Stimulated activated CD4-positive, alpha-beta T cell treated with anti-CD3 and anti-CD28 coated beads, Interleukin-15, amount 100 ng/mL, for 48 hours (primary cell): ENCODE results near the gene ARPC2.
"Not testable (repeated sequence)": the region's sequence is repeated elsewhere in the genome, so short reads cannot be mapped to it uniquely, and the experiment has no call there.

Source experiments
- DNase-seq, 2 donors: peaks; one replicate each; pipeline ENCODE4 v3.0.0-alpha.2; 2020; ENCODE audit warnings: low read depth in 2 of 2

Gene ARPC2

DNA sequence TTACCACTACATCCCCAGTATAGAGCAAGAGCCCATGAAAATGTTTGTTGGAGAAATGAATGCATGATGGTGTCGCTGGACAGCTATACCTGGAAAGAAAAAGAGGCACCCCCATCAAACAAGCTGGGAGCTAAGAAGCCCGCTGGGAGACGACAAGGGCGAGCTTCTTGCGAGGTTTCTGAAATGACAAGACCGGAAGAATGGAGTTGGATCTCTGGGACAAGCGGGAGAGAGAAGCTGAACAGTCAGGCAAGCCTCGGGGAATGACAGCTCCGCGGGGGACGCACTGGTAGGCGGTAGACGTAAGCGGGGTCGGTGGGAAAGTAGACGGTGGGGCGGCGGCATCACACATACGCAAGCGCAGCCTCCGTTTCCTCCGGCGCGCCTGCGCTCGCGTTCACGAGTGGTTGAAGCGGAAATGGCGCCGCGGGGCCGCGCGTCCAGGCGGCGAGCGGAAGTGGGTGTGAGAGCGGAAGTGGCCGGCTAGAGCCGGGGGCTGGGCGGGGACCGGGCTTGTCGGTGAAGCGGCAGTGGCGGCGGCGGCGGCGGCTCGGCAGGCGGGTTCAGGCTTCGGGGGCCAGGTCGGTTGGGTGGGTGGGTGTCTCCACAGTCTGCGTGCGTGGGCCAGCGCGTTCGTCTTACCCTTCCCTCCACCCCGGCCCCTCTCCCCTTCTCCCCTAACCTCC, at the start of gene ARPC2:
ARPC2 (plus strand) TSS at position 516 of the 686 bp plus-strand sequence. CDS start 282 bp downstream, outside the sequence.
- DNase-seq = peak; percentile 86 to 92

GRCh38 chr2:218168016-218168415, 49.0 kb upstream of the ARPC2 start:
- DNase-seq = no peak

DNA sequence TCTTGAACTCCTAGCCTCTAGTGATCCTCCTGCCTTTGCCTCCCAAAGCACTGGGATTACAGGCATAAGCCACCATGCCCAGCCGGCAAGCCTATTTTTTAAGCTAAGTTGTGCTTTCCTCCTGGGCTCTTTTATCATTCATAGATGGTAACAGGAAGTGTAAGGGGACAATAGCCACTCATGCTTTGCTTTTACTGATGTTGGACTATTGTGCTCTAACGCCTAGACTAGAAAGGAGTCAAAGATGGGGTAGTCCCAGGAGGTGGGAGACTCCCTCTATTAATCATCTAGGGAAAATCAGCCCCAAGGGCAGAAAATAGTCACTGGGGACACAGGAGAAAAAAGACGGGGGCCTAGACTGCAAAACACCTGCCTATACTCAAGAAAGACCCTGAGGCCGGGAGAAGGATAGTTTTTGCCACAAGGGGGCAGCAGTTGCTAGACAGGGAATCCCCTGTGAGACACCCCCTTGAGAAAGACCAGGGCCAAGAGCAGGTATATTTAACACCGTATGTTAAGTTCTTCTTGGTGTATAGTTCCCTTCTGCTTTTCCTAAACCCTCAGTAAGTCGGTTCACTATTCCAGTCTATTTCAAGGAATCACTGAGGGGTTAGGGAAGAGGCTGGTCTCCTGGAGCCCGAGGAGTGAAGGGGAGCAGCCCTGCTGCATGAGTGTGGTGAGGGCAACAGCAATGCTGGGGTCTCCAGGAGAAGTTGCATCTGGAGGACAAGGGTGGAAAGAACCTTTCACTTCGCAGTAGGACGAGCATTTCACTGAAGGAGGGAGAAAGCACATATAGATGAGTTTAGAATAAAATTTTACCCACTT, 48.1 kb upstream of the ARPC2 start:
- peak; percentile 37 to 68 for DNase-seq

- no peak for DNase-seq
Observed at GRCh38 chr2:218169757-218170546, 47.0 kb upstream of the ARPC2 start.

GRCh38 chr2:218171744-218172143, 45.2 kb upstream of the ARPC2 start:
- DNase-seq = not testable (repeated sequence)

DNA sequence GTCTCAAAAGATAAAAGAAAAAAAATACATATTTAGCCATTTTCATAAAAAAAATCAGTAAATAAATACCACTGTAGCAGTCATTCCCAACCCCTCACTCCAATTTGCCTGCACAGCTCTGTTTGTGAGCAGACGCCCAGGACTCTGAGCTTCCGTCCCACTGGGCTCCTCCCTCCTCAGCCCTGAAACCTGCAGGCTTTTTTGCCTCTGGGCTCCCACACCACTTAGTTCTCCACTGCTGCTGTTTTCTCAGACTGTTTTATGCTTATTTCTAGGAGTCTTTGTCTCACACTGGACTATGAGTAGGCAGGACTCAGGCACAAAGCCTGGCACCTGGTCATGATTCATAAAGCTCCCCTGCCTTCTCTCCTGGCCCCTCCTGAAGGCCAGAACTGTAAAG, 44.1 kb upstream of the ARPC2 start:
- no peak for DNase-seq

- DNase-seq = no peak
Observed at GRCh38 chr2:218179782-218180181, 37.2 kb upstream of the ARPC2 start.

GRCh38 chr2:218180467-218181114, 36.4 kb upstream of the ARPC2 start:
- no peak for DNase-seq

GRCh38 chr2:218184331-218184730, 32.7 kb upstream of the ARPC2 start:
- DNase-seq = no peak

DNA sequence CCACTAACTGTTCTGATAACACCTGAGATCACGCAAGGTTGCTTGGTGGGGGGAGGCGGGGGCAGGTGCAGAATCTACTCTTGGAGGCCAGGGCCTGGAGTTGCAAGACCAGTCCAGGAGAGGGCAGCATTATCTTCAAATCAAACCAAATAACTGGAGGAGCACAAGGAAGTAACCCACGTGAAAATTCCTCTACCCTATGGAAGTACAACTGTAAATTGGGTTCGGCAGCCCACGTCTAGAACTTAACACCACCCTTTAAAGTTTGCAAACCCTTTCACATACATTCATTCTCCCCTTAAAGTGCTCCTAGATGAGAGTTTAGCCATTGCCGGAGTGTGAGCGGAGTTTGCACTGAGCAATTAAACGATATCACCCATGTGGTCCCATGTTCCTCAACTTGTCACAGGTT, 30.6 kb upstream of the ARPC2 start:
- peak; percentile 52 to 57 for DNase-seq

GRCh38 chr2:218186876-218187275, 30.1 kb upstream of the ARPC2 start:
- no peak for DNase-seq

DNA sequence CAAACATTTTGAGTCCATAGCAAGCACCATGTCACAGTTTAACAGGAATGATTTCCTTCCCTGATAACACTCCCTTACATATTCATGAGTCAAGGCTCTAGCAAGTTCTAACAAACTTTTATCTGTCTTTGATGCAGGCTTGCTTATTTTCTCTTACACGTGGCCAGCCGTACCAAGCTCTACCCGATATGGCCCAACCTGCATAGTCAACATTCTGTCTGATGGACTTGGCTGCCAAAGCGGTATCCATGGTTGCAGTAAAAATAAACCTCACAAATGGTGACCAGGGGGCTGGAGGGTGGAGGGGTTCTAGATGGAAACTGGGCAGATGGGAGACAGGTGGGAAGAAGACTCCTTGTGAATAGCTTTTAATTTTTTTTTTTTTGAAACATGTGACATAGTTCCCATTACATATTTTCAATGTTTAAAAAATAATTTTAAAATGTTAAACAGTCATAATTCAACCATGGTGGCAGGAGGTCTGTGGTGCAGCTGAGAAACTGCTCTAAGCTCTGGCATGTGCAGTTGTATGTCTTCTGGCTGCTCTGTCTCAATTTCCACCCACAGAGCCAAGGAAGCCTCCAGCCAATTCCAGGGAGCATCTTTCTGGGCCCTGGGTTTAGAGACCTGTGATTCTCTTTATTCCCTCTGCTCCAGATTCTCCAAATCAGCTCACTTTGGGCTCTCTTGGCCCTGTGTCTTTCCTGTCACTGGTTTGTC, 29.5 kb upstream of the ARPC2 start:
- DNase-seq = no peak

DNA sequence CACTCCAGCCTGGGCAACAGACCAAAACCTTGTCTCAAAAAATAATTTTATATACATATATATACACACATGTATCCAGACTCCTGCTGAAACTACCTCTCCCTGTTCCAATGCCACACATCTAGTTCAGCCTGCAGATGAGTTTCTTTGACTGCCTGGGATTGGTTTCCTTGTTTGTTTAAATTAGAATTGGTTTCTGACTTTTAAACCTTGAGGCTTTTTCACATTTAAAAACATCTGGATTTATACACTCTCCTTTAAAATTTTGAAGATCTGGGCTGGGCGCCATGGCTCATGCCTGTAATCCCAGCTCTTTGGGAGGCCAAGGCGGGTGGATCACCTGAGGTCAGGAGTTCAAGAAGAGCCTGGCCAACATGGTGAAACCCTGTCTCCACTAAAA, 28.5 kb upstream of the ARPC2 start:
- no peak for DNase-seq

DNA sequence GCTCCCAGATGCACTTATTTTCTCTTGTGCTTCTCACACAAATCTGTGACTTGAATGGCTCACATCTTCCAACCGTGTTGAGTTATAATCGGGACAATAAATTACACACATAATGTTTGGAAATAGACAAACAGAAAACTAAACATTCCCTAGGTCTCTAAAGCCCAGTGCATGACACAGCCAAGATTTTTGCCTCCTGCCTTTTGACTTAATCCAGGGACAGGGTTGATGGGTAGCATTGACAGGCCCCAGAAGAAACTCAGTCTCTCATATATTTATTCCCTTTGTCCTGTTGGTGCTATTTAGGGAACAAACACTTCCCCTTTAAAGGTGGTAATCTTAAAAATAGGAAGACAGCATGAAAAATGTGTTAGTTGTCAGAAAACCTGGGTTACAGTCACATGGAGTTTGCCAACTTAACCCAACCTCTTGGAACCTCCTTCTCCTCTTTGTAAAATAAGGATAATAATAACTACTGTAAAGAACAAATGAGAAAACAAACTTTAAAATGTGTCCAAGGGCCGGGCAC, 24.0 kb upstream of the ARPC2 start:
- no peak for DNase-seq

- DNase-seq = no peak
Observed at GRCh38 chr2:218193701-218194100, 23.3 kb upstream of the ARPC2 start.

- no peak for DNase-seq
Observed at GRCh38 chr2:218194880-218195279, 22.1 kb upstream of the ARPC2 start.

- DNase-seq = no peak
Observed at GRCh38 chr2:218196974-218197373, 20.0 kb upstream of the ARPC2 start.

DNA sequence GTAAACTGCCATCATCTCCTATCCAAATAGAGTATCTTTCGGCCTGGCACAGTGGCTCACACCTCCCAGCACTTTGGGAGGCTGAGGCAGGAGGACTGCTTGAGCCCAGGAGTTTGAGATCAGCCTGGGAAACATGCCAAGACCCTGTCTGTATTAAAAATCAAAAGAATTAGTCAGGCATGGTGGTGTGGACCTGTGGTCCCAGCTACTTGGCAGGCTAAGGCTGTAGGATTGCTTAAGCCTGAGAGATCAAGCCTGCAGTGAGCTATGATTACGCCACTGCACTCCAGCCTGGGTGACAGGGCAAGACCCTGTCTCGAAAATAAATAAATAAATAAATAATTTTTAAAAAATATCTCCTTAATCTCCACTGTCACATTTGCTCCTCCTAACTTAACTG, 14.7 kb upstream of the ARPC2 start:
- DNase-seq = no peak

DNA sequence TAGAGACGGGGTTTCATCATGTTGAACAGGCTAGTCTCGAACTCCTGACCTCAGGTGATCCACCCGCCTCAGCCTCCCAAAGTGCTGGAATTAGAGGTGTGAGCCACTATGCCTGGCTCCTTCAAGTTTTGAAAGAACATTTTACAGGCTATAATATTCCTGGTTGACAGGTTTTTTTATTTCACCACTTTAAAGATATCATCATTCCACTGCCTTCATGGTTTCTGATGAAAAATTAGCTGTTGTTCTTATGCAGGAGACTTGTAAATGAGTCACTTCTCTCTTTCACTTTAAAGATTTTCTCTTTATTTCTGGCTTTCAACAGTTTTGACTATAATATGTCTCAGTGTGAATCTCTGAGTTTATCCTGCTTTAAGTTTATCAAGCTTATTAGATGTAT, 7.9 kb upstream of the ARPC2 start:
- no peak for DNase-seq

GRCh38 chr2:218214116-218214515, 2.9 kb upstream of the ARPC2 start:
- no peak for DNase-seq

DNA sequence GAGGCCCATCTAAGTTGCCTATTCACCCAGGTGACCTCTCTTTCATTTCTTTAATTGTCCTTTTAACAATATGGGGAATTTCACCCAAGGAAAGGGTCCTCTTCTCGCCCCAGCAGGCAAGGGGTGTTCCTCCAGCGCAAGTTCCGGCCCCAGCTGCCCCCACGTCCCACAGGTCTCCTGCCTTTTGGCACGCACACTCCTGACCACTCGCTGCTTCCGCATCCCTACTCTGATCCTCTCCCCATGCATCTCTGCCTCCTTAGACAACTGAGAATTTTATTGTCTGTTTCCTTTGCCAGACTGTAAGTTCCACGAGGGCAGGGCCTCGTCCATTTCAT, 684 bp upstream of the ARPC2 start:
- no peak for DNase-seq
